OCI-LY1 (cell line): ENCODE results near the gene CKAP5.
A peak's percentile ranks its signal among the peaks of the same experiment; 100 is the strongest.

Experiments used
- H2AFZ ChIP-seq: fragments of 200-600 bp; sonication (generic), shearing (Covaris generic); 2 replicates; pipeline ENCODE4 v1.6.0; 2014; ENCODE audit warnings: antibody characterized with exemption, mild to moderate bottlenecking, low read length
- H3F3A ChIP-seq: fragments of 200-600 bp; sonication (generic), shearing (Covaris generic); 2 replicates; pipeline ENCODE4 v1.6.0; 2014; ENCODE audit warnings: mild to moderate bottlenecking, antibody characterized with exemption, low read length, moderate library complexity; ENCODE audit not compliant: insufficient read depth
- H3K27ac ChIP-seq: fragments of 200-600 bp; sonication (generic); 2 replicates; pipeline ENCODE4 v1.5.1; 2014; ENCODE audit warnings: low read length, mixed run types, mild to moderate bottlenecking, low read depth; ENCODE audit not compliant: poor library complexity, severe bottlenecking
- H3K27me3 ChIP-seq: fragments of 200-600 bp; sonication (generic); 2 replicates; pipeline ENCODE4 v1.6.0; 2014; ENCODE audit warnings: antibody characterized with exemption, mild to moderate bottlenecking, low read length, moderate library complexity; ENCODE audit not compliant: insufficient read depth
- H3K36me3 ChIP-seq: fragments of 200-600 bp; sonication (generic); 2 replicates; pipeline ENCODE4 v1.6.1; 2014; ENCODE audit warnings: mild to moderate bottlenecking, antibody characterized with exemption, low read length, moderate library complexity, mixed read lengths; ENCODE audit not compliant: insufficient read depth
- H3K4me1 ChIP-seq: fragments of 200-600 bp; sonication (generic); 2 replicates; pipeline ENCODE4 v1.5.1; 2014; ENCODE audit warnings: mild to moderate bottlenecking, low read length, moderate library complexity; ENCODE audit not compliant: insufficient read depth, severe bottlenecking
- H3K4me2 ChIP-seq: fragments of 200-600 bp; sonication (generic), shearing (Covaris generic); 2 replicates; pipeline ENCODE4 v1.6.1; 2014; ENCODE audit warnings: low read length
- H3K4me3 ChIP-seq: fragments of 200-600 bp; sonication (generic); 2 replicates; pipeline ENCODE4 v1.5.1; 2014; ENCODE audit warnings: low read length, low read depth, mild to moderate bottlenecking, mixed read lengths; ENCODE audit not compliant: poor library complexity, severe bottlenecking
- H3K79me2 ChIP-seq: fragments of 200-600 bp; shearing (Covaris generic); 2 replicates; pipeline ENCODE4 v1.6.1; 2016; ENCODE audit warnings: mixed run types, low read length, mixed read lengths; ENCODE audit not compliant: insufficient read depth
- H3K9ac ChIP-seq: fragments of 200-600 bp; sonication (generic), shearing (Covaris generic); 2 replicates; pipeline ENCODE4 v1.6.1; 2014; ENCODE audit warnings: mild to moderate bottlenecking, low read length, mixed read lengths
- H3K9me2 ChIP-seq: fragments of 200-600 bp; sonication (generic), shearing (Covaris generic); 2 replicates; pipeline ENCODE4 v1.6.1; 2014; ENCODE audit warnings: low read depth, mild to moderate bottlenecking, low read length, mixed read lengths
- H3K9me3 ChIP-seq: fragments of 200-600 bp; shearing (Covaris generic); 2 replicates; pipeline ENCODE4 v1.6.1; 2014; ENCODE audit warnings: low read length, mixed read lengths
- H4K20me1 ChIP-seq: fragments of 200-600 bp; sonication (generic), shearing (Covaris generic); 2 replicates; pipeline ENCODE4 v1.6.0; 2016; ENCODE audit warnings: mild to moderate bottlenecking, low read length; ENCODE audit not compliant: insufficient read depth
- CTCF ChIP-seq: fragments of 200-600 bp; sonication (generic), shearing (Covaris generic); IDR thresholded peaks from 2 replicates; pipeline ENCODE4 v1.5.1; 2017; ENCODE audit warnings: mild to moderate bottlenecking, antibody characterized with exemption, low read length, moderate library complexity, mixed read lengths
- EZH2 ChIP-seq: fragments of 200-600 bp; sonication (generic), shearing (Covaris generic); IDR thresholded peaks from 2 replicates; pipeline ENCODE4 v1.8.0; 2017; ENCODE audit warnings: borderline replicate concordance, mixed run types, mild to moderate bottlenecking, antibody characterized with exemption, low read length, moderate library complexity, mixed read lengths

The CKAP5 gene

GRCh38 chr11:46845740-46846509, at the start of gene CKAP5:
CKAP5 (minus strand) TSS chr11:46846280; CDS start chr11:46821231, 25,049 bp downstream.
- Histone ChIP-seq H3F3A (no peaks in the 10 kb centered on the region), H3K9me2 (no peaks in the 10 kb centered on the region)

GRCh38 chr11:46895821-46896220, 49.7 kb upstream of the CKAP5 start:
- Histone ChIP-seq H3K9me2 (no peaks in the 10 kb centered on the region), H3K79me2 (no peaks in the 10 kb centered on the region), H3K4me3 (no peak overlapping the region), H3K27me3 (no peaks in the 10 kb centered on the region), H3K4me1 (no peaks in the 10 kb centered on the region), H3K27ac (no peak overlapping the region), H3F3A (no peaks in the 10 kb centered on the region), H2AFZ (no peak overlapping the region), H3K4me2 (no peak overlapping the region), H3K9ac (no peak overlapping the region), H3K9me3 (no peaks in the 10 kb centered on the region), H3K36me3 (peaks cover 37% of the 10 kb centered on the region), H4K20me1 (no peaks in the 10 kb centered on the region)
- TF ChIP-seq EZH2 (no peak), CTCF (no peak)

More at GRCh38 chr11:46845740-46846509, at the start of gene CKAP5:
- peak within 1 kb of the TSS; percentile 73; the same call in 1 of the 2 replicates for H2AFZ ChIP-seq
- H3K27me3 ChIP-seq: no peaks in the 10 kb centered on the region
- H3K27ac ChIP-seq: peak within 1 kb of the TSS; percentile 64
- H3K9ac ChIP-seq: peak within 1 kb of the TSS; percentile 82
- H3K36me3 ChIP-seq: peaks cover 12% of the 10 kb centered on the region; the same call in 1 of the 2 replicates
- no peaks in the 10 kb centered on the region for H3K9me3 ChIP-seq
- no peak for TF ChIP-seq EZH2
- TF ChIP-seq CTCF: no peak
- peaks cover 46% of the 10 kb centered on the region for H3K79me2 ChIP-seq
- H3K4me1 ChIP-seq: peaks cover 32% of the 10 kb centered on the region
- H3K4me2 ChIP-seq: peak within 1 kb of the TSS; percentile 91
- no peaks in the 10 kb centered on the region for H4K20me1 ChIP-seq
- H3K4me3 ChIP-seq: peak within 1 kb of the TSS; percentile 83

- TF ChIP-seq CTCF: no peak
- TF ChIP-seq EZH2: no peak
- Histone ChIP-seq H3K9me2 (no peaks in the 10 kb centered on the region), H3K4me3 (no peak overlapping the region), H3K79me2 (no peaks in the 10 kb centered on the region), H4K20me1 (no peaks in the 10 kb centered on the region), H3F3A (no peaks in the 10 kb centered on the region), H3K4me2 (no peak overlapping the region), H3K27me3 (no peaks in the 10 kb centered on the region), H2AFZ (no peak overlapping the region), H3K9me3 (no peaks in the 10 kb centered on the region), H3K27ac (no peak overlapping the region), H3K36me3 (peaks cover 37% of the 10 kb centered on the region), H3K4me1 (no peaks in the 10 kb centered on the region), H3K9ac (no peak overlapping the region)
Observed at GRCh38 chr11:46894961-46895360, 48.9 kb upstream of the CKAP5 start.
